WTC11 (cell line): ENCODE measurements around the gene PGD. TPM values are rescaled to one million over a fixed set of nuclear protein-coding genes. Genes with fewer than 3 reads are reported as not detected.

Source experiments
- ATAC-seq: fragments of 200-7000 bp; cut with Tn5 transposase; 2 replicates; pipeline ENCODE4 v1.10.0; 2021; ENCODE audit warnings: mild to moderate bottlenecking, moderate library complexity
- CTCF ChIA-PET: fragments of 300-600 bp; sonication (Branson Sonifier 250); formaldehyde crosslinking; loops from one replicate; lab custom pipeline; 2021; ENCODE audit warnings: antibody characterized with exemption; lab: Charles Lee
- POLR2A ChIA-PET: fragments of 350-600 bp; sonication (Branson Sonifier 250); formaldehyde crosslinking; loops from one replicate; lab custom pipeline; 2021; ENCODE audit warnings: antibody characterized with exemption; lab: Charles Lee
- DNase-seq: peaks from one replicate; pipeline ENCODE4 v3.0.0; 2021; ENCODE audit warnings: low spot score
- H3K27ac Mint-ChIP-seq: 2 replicates; pipeline ENCODE4 v1.8.0; 2021; ENCODE audit warnings: mixed read lengths
- H3K27me3 Mint-ChIP-seq: 2 replicates; pipeline ENCODE4 v1.8.0; 2021; ENCODE audit warnings: low read depth, mild to moderate bottlenecking, moderate library complexity, mixed read lengths
- H3K36me3 Mint-ChIP-seq: 2 replicates; pipeline ENCODE4 v1.8.0; 2021; ENCODE audit warnings: mixed read lengths
- H3K4me1 Mint-ChIP-seq: 2 replicates; pipeline ENCODE4 v1.8.0; 2022; ENCODE audit warnings: mixed read lengths
- H3K4me3 Mint-ChIP-seq: 2 replicates; pipeline ENCODE4 v1.8.0; 2021; ENCODE audit warnings: mild to moderate bottlenecking, moderate library complexity, mixed read lengths
- H3K9me3 Mint-ChIP-seq: 2 replicates; pipeline ENCODE4 v1.8.0; 2021; ENCODE audit warnings: mixed read lengths
- ATF1 ChIP-seq: sonication (generic); formaldehyde crosslinking; IDR thresholded peaks from 2 replicates; pipeline ENCODE4 v1.8.1; 2023; ENCODE audit warnings: mild to moderate bottlenecking, moderate library complexity, missing genetic modification reagents
- ATF6 ChIP-seq: sonication (generic); formaldehyde crosslinking; IDR thresholded peaks from 2 replicates; pipeline ENCODE4 v1.8.1; 2023; ENCODE audit warnings: mild to moderate bottlenecking, missing genetic modification reagents
- CBFB ChIP-seq: sonication (generic); formaldehyde crosslinking; IDR thresholded peaks from 2 replicates; pipeline ENCODE4 v1.8.1; 2022; ENCODE audit warnings: mild to moderate bottlenecking, low read depth, missing genetic modification reagents
- CREM ChIP-seq: sonication (generic); formaldehyde crosslinking; IDR thresholded peaks from 2 replicates; pipeline ENCODE4 v1.8.1; 2022; ENCODE audit warnings: mild to moderate bottlenecking, missing genetic modification reagents, moderate library complexity
- EMX1 ChIP-seq: fragments of 250-450 bp; sonication (Bioruptor Pico); IDR thresholded peaks from 2 replicates; pipeline ENCODE4 v1.8.0; 2021; ENCODE audit warnings: mild to moderate bottlenecking
- FOXJ3 ChIP-seq: sonication (generic); formaldehyde crosslinking; IDR thresholded peaks from 2 replicates; pipeline ENCODE4 v1.9.0; 2021; ENCODE audit warnings: missing genetic modification reagents, mild to moderate bottlenecking, borderline replicate concordance
- GABPB1 ChIP-seq: sonication (generic); formaldehyde crosslinking; IDR thresholded peaks from 2 replicates; pipeline ENCODE4 v1.8.1; 2023; ENCODE audit warnings: mild to moderate bottlenecking, missing genetic modification reagents
- JAZF1 ChIP-seq: fragments of 250-450 bp; sonication (Bioruptor Pico); IDR thresholded peaks from 2 replicates; pipeline ENCODE4 v1.9.0; 2021; ENCODE audit warnings: moderate library complexity, mild to moderate bottlenecking, inconsistent platforms
- MYBL2 ChIP-seq: sonication (generic); formaldehyde crosslinking; IDR thresholded peaks from 2 replicates; pipeline ENCODE4 v1.8.1; 2023; ENCODE audit warnings: mild to moderate bottlenecking, moderate library complexity, missing genetic modification reagents
- NFYB ChIP-seq: sonication (generic); formaldehyde crosslinking; conservative IDR thresholded peaks from 2 replicates; pipeline ENCODE4 v1.8.0; 2022; ENCODE audit warnings: low read depth, missing genetic modification reagents
- NR1H2 ChIP-seq: sonication (generic); formaldehyde crosslinking; IDR thresholded peaks from 2 replicates; pipeline ENCODE4 v1.9.0; 2021; ENCODE audit warnings: mild to moderate bottlenecking, moderate library complexity, missing genetic modification reagents
- SMAD4 ChIP-seq: sonication (generic); formaldehyde crosslinking; IDR thresholded peaks from 2 replicates; pipeline ENCODE4 v1.8.0; 2022; ENCODE audit warnings: mild to moderate bottlenecking, missing genetic modification reagents
- SOX15 ChIP-seq: fragments of 250-450 bp; sonication (Bioruptor Pico); IDR thresholded peaks from 2 replicates; pipeline ENCODE4 v1.9.0; 2021; ENCODE audit warnings: mild to moderate bottlenecking
- TCF7 ChIP-seq: sonication (generic); formaldehyde crosslinking; IDR thresholded peaks from 2 replicates; pipeline ENCODE4 v1.8.0; 2022; ENCODE audit warnings: mild to moderate bottlenecking, low read depth, missing genetic modification reagents, moderate library complexity
- USF1 ChIP-seq: sonication (generic); formaldehyde crosslinking; IDR thresholded peaks from 2 replicates; pipeline ENCODE4 v1.8.0; 2022; ENCODE audit warnings: mild to moderate bottlenecking, missing genetic modification reagents
- ZNF138 ChIP-seq: sonication (generic); formaldehyde crosslinking; conservative IDR thresholded peaks from 2 replicates; pipeline ENCODE4 v1.8.1; 2022; ENCODE audit warnings: mild to moderate bottlenecking, moderate library complexity, missing genetic modification reagents
- ZNF671 ChIP-seq: fragments of 250-450 bp; sonication (Bioruptor Pico); IDR thresholded peaks from 2 replicates; pipeline ENCODE4 v1.8.0; 2021; ENCODE audit warnings: mild to moderate bottlenecking
- total RNA-seq: library from RNA; stranded (reverse); gene quantifications from 3 replicates; pipeline ENCODE4 v1.2.3, GENCODE V29; 2021
- TF ChIP-seq, protein P1 (sequence below): sonication (generic); formaldehyde crosslinking; IDR thresholded peaks from 2 replicates; pipeline ENCODE4 v1.8.1; 2023; ENCODE audit warnings: mild to moderate bottlenecking, missing genetic modification reagents
- TF ChIP-seq, protein P2 (sequence below): fragments of 250-450 bp; sonication (Bioruptor Pico); IDR thresholded peaks from 2 replicates; pipeline ENCODE4 v2.1.2; 2022; ENCODE audit warnings: mild to moderate bottlenecking, moderate library complexity
- TF ChIP-seq, protein P3 (sequence below): sonication (generic); formaldehyde crosslinking; IDR thresholded peaks from 2 replicates; pipeline ENCODE4 v1.8.1; 2023; ENCODE audit warnings: mild to moderate bottlenecking, missing genetic modification reagents, borderline replicate concordance
- TF ChIP-seq, protein P4 (sequence below): fragments of 250-450 bp; sonication (Bioruptor Pico); IDR thresholded peaks from 2 replicates; pipeline ENCODE4 v1.9.0; 2021; ENCODE audit warnings: moderate library complexity, mild to moderate bottlenecking, inconsistent platforms, borderline replicate concordance

The PGD gene
- total RNA-seq, 1 experiment from 2014 or later: 278 TPM

DNA sequence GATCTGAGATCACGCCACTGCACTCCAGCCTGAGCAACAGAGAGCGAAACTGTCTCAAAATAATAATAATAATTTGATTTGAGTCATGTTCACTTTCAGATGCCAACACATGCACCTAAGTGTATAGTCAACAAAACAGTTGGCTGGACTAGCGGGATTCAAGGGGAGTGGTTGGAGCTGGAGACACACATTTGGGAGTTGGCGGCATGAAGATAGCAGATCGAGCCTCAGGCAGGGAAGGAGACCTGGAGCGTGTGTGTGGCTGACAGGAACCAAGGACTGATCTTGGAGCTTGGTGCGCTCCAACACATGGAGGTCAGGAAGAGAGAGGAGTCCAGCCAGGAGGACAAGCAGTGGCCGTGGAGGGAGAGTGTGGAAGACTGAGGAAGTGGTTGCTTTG, 14.6 kb upstream of the PGD start (continued):
- TF ChIP-seq, protein P1, sequence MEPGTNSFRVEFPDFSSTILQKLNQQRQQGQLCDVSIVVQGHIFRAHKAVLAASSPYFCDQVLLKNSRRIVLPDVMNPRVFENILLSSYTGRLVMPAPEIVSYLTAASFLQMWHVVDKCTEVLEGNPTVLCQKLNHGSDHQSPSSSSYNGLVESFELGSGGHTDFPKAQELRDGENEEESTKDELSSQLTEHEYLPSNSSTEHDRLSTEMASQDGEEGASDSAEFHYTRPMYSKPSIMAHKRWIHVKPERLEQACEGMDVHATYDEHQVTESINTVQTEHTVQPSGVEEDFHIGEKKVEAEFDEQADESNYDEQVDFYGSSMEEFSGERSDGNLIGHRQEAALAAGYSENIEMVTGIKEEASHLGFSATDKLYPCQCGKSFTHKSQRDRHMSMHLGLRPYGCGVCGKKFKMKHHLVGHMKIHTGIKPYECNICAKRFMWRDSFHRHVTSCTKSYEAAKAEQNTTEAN (CRISPR knock-in tag): no peak
- no peak for TF ChIP-seq JAZF1 (CRISPR knock-in tag)
- TF ChIP-seq, all 79 proteins: peak for 0

GRCh38 chr1:10386761-10387676, 11.8 kb upstream of the PGD start:
- H3K27ac Mint-ChIP-seq: peak overlapping the region; percentile 84
- H3K9me3 Mint-ChIP-seq: no peaks in the 10 kb centered on the region
- H3K27me3 Mint-ChIP-seq: no peaks in the 10 kb centered on the region
- ATAC-seq: no peak
- peaks cover 15% of the 10 kb centered on the region for H3K36me3 Mint-ChIP-seq
- ChIA-PET CTCF (interaction anchor here (0.6 to 1.8 kb wide), 9 partner anchors 9 to 692 kb away, joined by 3 to 8 read pairs (median 4); partner anchors contain the start of gene PGD), POLR2A (interaction anchor here (0.5 to 0.6 kb wide), 2 partner anchors 195 to 685 kb away, joined by 4 to 8 read pairs; no protein-coding TSS in a partner anchor)
- peaks cover 10% of the 10 kb centered on the region for H3K4me1 Mint-ChIP-seq
- TF ChIP-seq MYBL2 (CRISPR knock-in tag) (no peak), NFYB (CRISPR knock-in tag) (no peak), EMX1 (CRISPR knock-in tag) (no peak), FOXJ3 (CRISPR knock-in tag) (no peak), NR1H2 (CRISPR knock-in tag) (no peak), CBFB (CRISPR knock-in tag) (no peak)
- DNase-seq: no peak
- H3K4me3 Mint-ChIP-seq: no peak overlapping the region

- no peaks in the 10 kb centered on the region for H3K9me3 Mint-ChIP-seq
- H3K4me3 Mint-ChIP-seq: no peak overlapping the region
- no peak for DNase-seq
- H3K36me3 Mint-ChIP-seq: peaks cover 11% of the 10 kb centered on the region
- peak overlapping the region; percentile 84 for H3K27ac Mint-ChIP-seq
- peak; percentile 65 for ATAC-seq
- CTCF ChIA-PET: interaction anchor here (0.6 to 1.8 kb wide), 8 partner anchors 10 to 693 kb away, joined by 3 to 8 read pairs (median 4); partner anchors contain the start of gene PGD
- H3K4me1 Mint-ChIP-seq: peaks cover 10% of the 10 kb centered on the region
- POLR2A ChIA-PET: interaction anchor here (0.5 to 0.9 kb wide), 3 partner anchors 195 to 686 kb away, joined by 3 to 8 read pairs (median 4); no protein-coding TSS in a partner anchor
- no peaks in the 10 kb centered on the region for H3K27me3 Mint-ChIP-seq
- TF ChIP-seq USF1 (CRISPR knock-in tag) (no peak), ZNF138 (no peak), ATF1 (no peak), TCF7 (no peak), CBFB (CRISPR knock-in tag) (no peak), SOX15 (CRISPR knock-in tag) (no peak), ATF6 (CRISPR knock-in tag) (no peak), GABPB1 (no peak), ZNF671 (CRISPR knock-in tag) (no peak), CREM (CRISPR knock-in tag) (no peak), SMAD4 (CRISPR knock-in tag) (no peak)
- TF ChIP-seq, protein P2, sequence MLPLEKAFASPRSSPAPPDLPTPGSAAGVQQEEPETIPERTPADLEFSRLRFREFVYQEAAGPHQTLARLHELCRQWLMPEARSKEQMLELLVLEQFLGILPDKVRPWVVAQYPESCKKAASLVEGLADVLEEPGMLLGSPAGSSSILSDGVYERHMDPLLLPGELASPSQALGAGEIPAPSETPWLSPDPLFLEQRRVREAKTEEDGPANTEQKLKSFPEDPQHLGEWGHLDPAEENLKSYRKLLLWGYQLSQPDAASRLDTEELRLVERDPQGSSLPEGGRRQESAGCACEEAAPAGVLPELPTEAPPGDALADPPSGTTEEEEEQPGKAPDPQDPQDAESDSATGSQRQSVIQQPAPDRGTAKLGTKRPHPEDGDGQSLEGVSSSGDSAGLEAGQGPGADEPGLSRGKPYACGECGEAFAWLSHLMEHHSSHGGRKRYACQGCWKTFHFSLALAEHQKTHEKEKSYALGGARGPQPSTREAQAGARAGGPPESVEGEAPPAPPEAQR: no peak
- TF ChIP-seq, protein P3, sequence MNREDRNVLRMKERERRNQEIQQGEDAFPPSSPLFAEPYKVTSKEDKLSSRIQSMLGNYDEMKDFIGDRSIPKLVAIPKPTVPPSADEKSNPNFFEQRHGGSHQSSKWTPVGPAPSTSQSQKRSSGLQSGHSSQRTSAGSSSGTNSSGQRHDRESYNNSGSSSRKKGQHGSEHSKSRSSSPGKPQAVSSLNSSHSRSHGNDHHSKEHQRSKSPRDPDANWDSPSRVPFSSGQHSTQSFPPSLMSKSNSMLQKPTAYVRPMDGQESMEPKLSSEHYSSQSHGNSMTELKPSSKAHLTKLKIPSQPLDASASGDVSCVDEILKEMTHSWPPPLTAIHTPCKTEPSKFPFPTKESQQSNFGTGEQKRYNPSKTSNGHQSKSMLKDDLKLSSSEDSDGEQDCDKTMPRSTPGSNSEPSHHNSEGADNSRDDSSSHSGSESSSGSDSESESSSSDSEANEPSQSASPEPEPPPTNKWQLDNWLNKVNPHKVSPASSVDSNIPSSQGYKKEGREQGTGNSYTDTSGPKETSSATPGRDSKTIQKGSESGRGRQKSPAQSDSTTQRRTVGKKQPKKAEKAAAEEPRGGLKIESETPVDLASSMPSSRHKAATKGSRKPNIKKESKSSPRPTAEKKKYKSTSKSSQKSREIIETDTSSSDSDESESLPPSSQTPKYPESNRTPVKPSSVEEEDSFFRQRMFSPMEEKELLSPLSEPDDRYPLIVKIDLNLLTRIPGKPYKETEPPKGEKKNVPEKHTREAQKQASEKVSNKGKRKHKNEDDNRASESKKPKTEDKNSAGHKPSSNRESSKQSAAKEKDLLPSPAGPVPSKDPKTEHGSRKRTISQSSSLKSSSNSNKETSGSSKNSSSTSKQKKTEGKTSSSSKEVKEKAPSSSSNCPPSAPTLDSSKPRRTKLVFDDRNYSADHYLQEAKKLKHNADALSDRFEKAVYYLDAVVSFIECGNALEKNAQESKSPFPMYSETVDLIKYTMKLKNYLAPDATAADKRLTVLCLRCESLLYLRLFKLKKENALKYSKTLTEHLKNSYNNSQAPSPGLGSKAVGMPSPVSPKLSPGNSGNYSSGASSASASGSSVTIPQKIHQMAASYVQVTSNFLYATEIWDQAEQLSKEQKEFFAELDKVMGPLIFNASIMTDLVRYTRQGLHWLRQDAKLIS (CRISPR knock-in tag): no peak
- TF ChIP-seq, protein P4, sequence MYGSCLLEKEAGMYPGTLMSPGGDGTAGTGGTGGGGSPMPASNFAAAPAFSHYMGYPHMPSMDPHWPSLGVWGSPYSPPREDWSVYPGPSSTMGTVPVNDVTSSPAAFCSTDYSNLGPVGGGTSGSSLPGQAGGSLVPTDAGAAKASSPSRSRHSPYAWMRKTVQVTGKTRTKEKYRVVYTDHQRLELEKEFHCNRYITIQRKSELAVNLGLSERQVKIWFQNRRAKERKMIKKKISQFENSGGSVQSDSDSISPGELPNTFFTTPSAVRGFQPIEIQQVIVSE (CRISPR knock-in tag): no peak
These were observed 11.0 kb upstream of the PGD start for GRCh38 chr1:10387677-10388386.
